ENCODE data around the gene ZNF70.

The ZNF70 gene

GRCh38 chr22:23778577-23778900 lies 27.6 kb upstream of the ZNF70 start:
- no peak for DNase-seq

GRCh38 chr22:23777776-23778576 lies 27.1 kb upstream of the ZNF70 start:
- DNase-seq: no peak

GRCh38 chr22:23775779-23776375 lies 25.0 kb upstream of the ZNF70 start:
- no peak for DNase-seq

- DNase-seq: no peak
Measured at GRCh38 chr22:23774922-23775436, 24.1 kb upstream of the ZNF70 start.

- DNase-seq: no peak
Measured at GRCh38 chr22:23774114-23774921, 23.4 kb upstream of the ZNF70 start.

- DNase-seq: no peak
Measured at GRCh38 chr22:23773483-23774113, 22.7 kb upstream of the ZNF70 start.

GRCh38 chr22:23772649-23773473 lies 21.9 kb upstream of the ZNF70 start, which contains the start of gene MMP11:
Gene MMP11 (plus strand): TSS chr22:23772849. CDS start chr22:23772871, 22 bp downstream.
- peak; percentile 58 for DNase-seq

- no peak for DNase-seq
Measured at GRCh38 chr22:23772315-23772648, 21.4 kb upstream of the ZNF70 start.

GRCh38 chr22:23769321-23769965 lies 18.5 kb upstream of the ZNF70 start:
- no peak for DNase-seq

GRCh38 chr22:23767673-23768548 lies 17.0 kb upstream of the ZNF70 start, which contains the start of gene CHCHD10:
Gene CHCHD10 (minus strand): TSS chr22:23767972. CDS start chr22:23767874, 98 bp downstream.
- peak; percentile 75 for DNase-seq

GRCh38 chr22:23767303-23767672 lies 16.4 kb upstream of the ZNF70 start:
- no peak for DNase-seq

GRCh38 chr22:23764899-23765881 lies 14.3 kb upstream of the ZNF70 start:
- DNase-seq: no peak

- no peak for DNase-seq
Measured at GRCh38 chr22:23763954-23764353, 13.0 kb upstream of the ZNF70 start.

- DNase-seq: peak; percentile 43
Measured at GRCh38 chr22:23763579-23763945, 12.7 kb upstream of the ZNF70 start.

GRCh38 chr22:23762842-23763578 lies 12.1 kb upstream of the ZNF70 start, which contains the start of gene C22orf15:
Gene C22orf15 (plus strand): TSS chr22:23762990. CDS start chr22:23763307, 317 bp downstream.
- DNase-seq: no peak

GRCh38 chr22:23760056-23760455 lies 9.1 kb upstream of the ZNF70 start:
- no peak for DNase-seq

- DNase-seq: no peak
Measured at GRCh38 chr22:23759566-23759965, 8.7 kb upstream of the ZNF70 start.

- no peak for DNase-seq
Measured at GRCh38 chr22:23756891-23757290, 6.0 kb upstream of the ZNF70 start.
